Fibroblast of skin of scalp (primary cell): ENCODE results near the gene ABHD8. TPM values are rescaled to one million over a fixed set of nuclear protein-coding genes. Genes with fewer than 3 reads are reported as not detected.
A peak's percentile ranks its signal among the peaks of the same experiment; 100 is the strongest.

Experiments used
- DNase-seq: peaks from one replicate; pipeline ENCODE4 v3.0.0-alpha.2; 2013
- polyA plus RNA-seq, 2 experiments: library from polyadenylated mRNA; unstranded; fragments of 120-200 nt; gene quantifications; one replicate each; pipeline ENCODE4 v1.2.1, GENCODE V29; 2013; ENCODE audit not compliant: insufficient read length in 2 of 2

The ABHD8 gene
- polyA plus RNA-seq (2013, experiment 1 of 2; ENCODE audit: insufficient read length) = 12.1 TPM
- 12.1 TPM for polyA plus RNA-seq (2013, experiment 2 of 2; ENCODE audit: insufficient read length)

- DNase-seq = peak; percentile 95
Observed at GRCh38 chr19:17303167-17303939, at the start of gene ABHD8. Gene ABHD8 (minus strand): TSS chr19:17303425. CDS start chr19:17301616, 1,809 bp downstream.

- no peak for DNase-seq
Observed at GRCh38 chr19:17352608-17353280, 49.5 kb upstream of the ABHD8 start.

GRCh38 chr19:17351815-17352435 lies 48.7 kb upstream of the ABHD8 start:
- no peak for DNase-seq

- peak; percentile 80 for DNase-seq
Observed at GRCh38 chr19:17348700-17349099, 45.5 kb upstream of the ABHD8 start.

- no peak for DNase-seq
Observed at GRCh38 chr19:17347877-17348276, 44.7 kb upstream of the ABHD8 start.

- no peak for DNase-seq
Observed at GRCh38 chr19:17347361-17347760, 44.1 kb upstream of the ABHD8 start.

GRCh38 chr19:17346109-17346671 lies 43.0 kb upstream of the ABHD8 start:
- peak; percentile 64 for DNase-seq

GRCh38 chr19:17341845-17342244 lies 38.6 kb upstream of the ABHD8 start:
- DNase-seq = no peak

GRCh38 chr19:17341386-17341785 lies 38.2 kb upstream of the ABHD8 start:
- no peak for DNase-seq

GRCh38 chr19:17340871-17341357 lies 37.7 kb upstream of the ABHD8 start:
- DNase-seq = no peak

GRCh38 chr19:17340302-17340870 lies 37.2 kb upstream of the ABHD8 start:
- no peak for DNase-seq

- DNase-seq = no peak
Observed at GRCh38 chr19:17339088-17339741, 36.0 kb upstream of the ABHD8 start.

GRCh38 chr19:17338433-17339078 lies 35.3 kb upstream of the ABHD8 start:
- no peak for DNase-seq

- no peak for DNase-seq
Observed at GRCh38 chr19:17337675-17338432, 34.6 kb upstream of the ABHD8 start.

GRCh38 chr19:17336872-17337674 lies 33.8 kb upstream of the ABHD8 start, which contains the start of gene GTPBP3:
Gene GTPBP3 (plus strand): TSS chr19:17337553. CDS start chr19:17337612, 59 bp downstream.
- peak; percentile 99 for DNase-seq

GRCh38 chr19:17335575-17335974 lies 32.4 kb upstream of the ABHD8 start:
- no peak for DNase-seq

GRCh38 chr19:17334414-17335409 lies 31.5 kb upstream of the ABHD8 start, which contains the start of gene ANO8:
Gene ANO8 (minus strand): TSS chr19:17334855. CDS start chr19:17334670, 185 bp downstream.
- DNase-seq = peak; percentile 99
